Heart right ventricle (tissue), 16 donors: ENCODE measurements around the gene TMEM52. TPM values are rescaled to one million over a fixed set of nuclear protein-coding genes. Genes with fewer than 3 reads are reported as not detected.

Source experiments
- ATAC-seq, 8 donors: fragments of 200-7000 bp; cut with Tn5 transposase; one replicate each; pipeline ENCODE4 v1.9.1; 2020; ENCODE audit warnings: mild to moderate bottlenecking in 8 of 8, moderate library complexity in 8 of 8, moderate number of reproducible peaks in 1 of 8
- DNase-seq, 2 donors: peaks; one replicate each; pipeline ENCODE4 v3.0.0-alpha.2; 2020
- H3K27ac ChIP-seq, 10 donors: fragments of 200-600 bp; sonication (generic) in 2 of 10; one replicate each; pipeline versions ENCODE4 v1.5.0 to v1.8.0; 2020 to 2022; ENCODE audit warnings: mild to moderate bottlenecking in 3 of 10
- H3K27me3 ChIP-seq, 7 donors: fragments of 200-600 bp; one replicate each; pipeline ENCODE4 v1.8.0; 2021 to 2022; ENCODE audit warnings: mild to moderate bottlenecking in 2 of 7
- H3K36me3 ChIP-seq, 9 donors: fragments of 200-600 bp; sonication (generic) in 1 of 9; one replicate each; pipeline versions ENCODE4 v1.5.0 to v1.8.0; 2020 to 2022; ENCODE audit warnings: mild to moderate bottlenecking in 2 of 9
- H3K4me1 ChIP-seq, 9 donors: fragments of 200-600 bp; sonication (generic) in 1 of 9; one replicate each; pipeline versions ENCODE4 v1.5.0 to v1.8.0; 2020 to 2022; ENCODE audit warnings: mild to moderate bottlenecking in 4 of 9
- H3K4me3 ChIP-seq, 10 donors: fragments of 200-600 bp; sonication (generic) in 2 of 10; one replicate each; pipeline versions ENCODE4 v1.5.0 to v1.8.0; 2020 to 2022; ENCODE audit warnings: mild to moderate bottlenecking in 7 of 10, moderate library complexity in 2 of 10
- H3K9me3 ChIP-seq, 11 donors: fragments of 200-600 bp in 10 of 11; sonication (generic) in 2 of 11; one replicate each; pipeline versions ENCODE4 v1.5.0 to v1.8.0; 2013 to 2022; ENCODE audit warnings: mild to moderate bottlenecking in 2 of 11, control low read depth in 1 of 11, moderate library complexity in 1 of 11
- CTCF ChIP-seq, 9 donors: fragments of 200-600 bp; sonication (generic) in 2 of 9; IDR thresholded peaks; one replicate each; pipeline versions ENCODE4 v1.5.0 to v1.8.0; 2021 to 2022; ENCODE audit warnings: antibody characterized with exemption in 9 of 9, mild to moderate bottlenecking in 5 of 9, moderate library complexity in 1 of 9
- WGBS, 2 donors: extraction: QIAGEN DNeasy Blood & Tissue Kit; methylation state at CpG; one replicate each; pipeline ENCODE4 v1.1.7; 2013; ENCODE audit warnings: inconsistent platforms in 1 of 2; 5-methylcytosine and 5-hydroxymethylcytosine counted together
- intact Hi-C, 10 donors: fragments of 100-400 bp; cut with DNase I; formaldehyde crosslinking; loops; one replicate each; pipeline versions ENCODE4 v1.11.1 to v1.14.2; 2022
- polyA plus RNA-seq, 2 donors: library from polyadenylated mRNA; stranded (reverse); fragments of 200-250 nt; gene quantifications; one replicate each; pipeline ENCODE4 v1.2.3, GENCODE V29; 2013
- total RNA-seq, 10 donors: library from RNA; stranded (reverse); fragmentation: NEBNext Ultra II Directional in 3 of 10; extraction: Animal tissue kit (Norgen Biotek cat#: 25700) in 3 of 10; gene quantifications; one replicate each; pipeline versions ENCODE4 v1.2.1 to v1.2.4, GENCODE V29; 2021 to 2023
- donor health status: Arrhythmogenic right ventricular cardiomyopathy.
- donor health status: ischemic (EF 13 %, LVEDD 7.1; RV severe dilation, severe dysfunction).
- donor health status: healthy with polysubstance abuse.
- donor health status: DM: no; HTN: yes; CAD: no.
- donor health status: DM: no; HTN: no; CAD: no.
- donor health status: ischemic (EF 25% LVEDD 6.9; RV normal size, moderate dysfunction).
- donor health status: ischemic (EF 25% LVEDD 5.7; RV mildly dilated, moderate dysfunction).
- donor health status: healthy.
- donor health status: DM: yes; HTN: yes; CAD: no.
- donor health status: Ischemic cardiomyopathy.
- donor health status: ischemic (EF 35%, LVEDD 5.7; RV mildly dilated, moderate dysfunction).
- donor health status: nonischemic (EF 11% LVEDD 7.7; RV severe dilation, severe dysfunction).
- donor health status: DM: yes; HTN: yes; CAD: no.
- donor health status: PGD.
- donor health status: ischemic (EF 29% LVEDD 5.4; RV normal size, mild dysfunction).
- donor health status: nonischemic (EF 23%, LVEDD 6.1; RV moderate dilation, normal function).

Gene TMEM52
- total and polyA plus RNA-seq, 12 donors = 0.58 to 11.5 (median 1.9) TPM; not detected in 2

- Histone ChIP-seq H3K36me3 (no peaks in the 10 kb centered on the region), H3K4me1 (peaks cover 0 to 6% (median under 1%) of the 10 kb centered on the region in 9 donors), H3K27me3 (peaks cover 0 to 40% (median 23%) of the 10 kb centered on the region in 7 donors), H3K27ac (no peak overlapping the region), H3K9me3 (peaks cover 0 to 5% (median 0%) of the 10 kb centered on the region in 11 donors), H3K4me3 (no peak overlapping the region)
- intact Hi-C loops = loop anchor here in 1 of 10 donors (5.0 kb wide), 1 partner anchor 87 kb away; no protein-coding TSS in a partner anchor
- no peak for TF ChIP-seq CTCF (IDR thresholded peaks at IDR 0.05)
- DNase-seq (no peak), ATAC-seq (no peak)
- 74 to 88% methylated on average over 46 of the region's 46 CpGs for WGBS, 2 donors
Measured at GRCh38 chr1:1954831-1955441, 35.9 kb upstream of the TMEM52 start.

- intact Hi-C loops = no loop called here
Measured at GRCh38 chr1:1954015-1954414, 34.9 kb upstream of the TMEM52 start.

GRCh38 chr1:1950940-1951339 lies 31.9 kb upstream of the TMEM52 start:
- ATAC-seq = no peak
- TF ChIP-seq CTCF (IDR thresholded peaks at IDR 0.05) = no peak
- Histone ChIP-seq H3K36me3 (no peaks in the 10 kb centered on the region), H3K27me3 (peaks cover 0 to 4% (median 0%) of the 10 kb centered on the region in 7 donors), H3K27ac (no peak overlapping the region), H3K4me1 (peaks cover 0 to 12% (median 8%) of the 10 kb centered on the region in 9 donors), H3K4me3 (no peak overlapping the region), H3K9me3 (peaks cover 0 to 5% (median 0%) of the 10 kb centered on the region in 11 donors)
- DNase-seq = no peak
- intact Hi-C loops = no loop called here
- WGBS, 2 donors = 74 to 77% methylated on average over 5 of the region's 5 CpGs

More at GRCh38 chr1:1954015-1954414, 34.9 kb upstream of the TMEM52 start:
- DNase-seq = no peak
- Histone ChIP-seq H3K9me3 (peaks cover 0 to 5% (median 0%) of the 10 kb centered on the region in 11 donors), H3K4me1 (no peaks in the 10 kb centered on the region), H3K27me3 (peaks cover 0 to 31% (median 18%) of the 10 kb centered on the region in 7 donors), H3K36me3 (no peaks in the 10 kb centered on the region), H3K4me3 (no peak overlapping the region), H3K27ac (no peak overlapping the region)
- ATAC-seq = no peak
- WGBS, 2 donors = 89 to 93% methylated on average over 9 of the region's 9 CpGs
- no peak for TF ChIP-seq CTCF (IDR thresholded peaks at IDR 0.05)

- peaks cover 0 to 11% (median 0%) of the 10 kb centered on the region in 7 donors for H3K27me3 ChIP-seq
- H3K4me3 ChIP-seq = no peak overlapping the region
- no peaks in the 10 kb centered on the region for H3K36me3 ChIP-seq
- no peak overlapping the region for H3K27ac ChIP-seq
- peaks cover 0 to 5% (median 0%) of the 10 kb centered on the region in 11 donors for H3K9me3 ChIP-seq
- ATAC-seq (no peak), DNase-seq (no peak)
- no peak for TF ChIP-seq CTCF (IDR thresholded peaks at IDR 0.05)
- H3K4me1 ChIP-seq = peaks cover 0 to 18% (median 9%) of the 10 kb centered on the region in 9 donors
- 38% methylated on average over 1 of the region's 1 CpG for WGBS, 2 donors
- intact Hi-C loops = loop anchor here in 6 of 10 donors (2.0 to 10.0 kb wide), 5 partner anchors 92 to 216 kb away; no protein-coding TSS in a partner anchor
Measured at GRCh38 chr1:1948783-1949182, 29.7 kb upstream of the TMEM52 start.
